ENCODE results near the gene ELP4. TPM values are rescaled to one million over a fixed set of nuclear protein-coding genes. Genes with fewer than 3 reads are reported as not detected.
A peak's percentile ranks its signal among the peaks of the same experiment; 100 is the strongest.

The ELP4 gene
- total RNA-seq, 1 experiment from 2014 or later: 13.0 TPM

GRCh38 chr11:31608995-31609394 is 99.4 kb downstream of the ELP4 start:
- no peak for DNase-seq
- Histone ChIP-seq H3K36me3 (no peaks in the 10 kb centered on the region), H3K9me3 (no peaks in the 10 kb centered on the region), H3K27me3 (no peaks in the 10 kb centered on the region), H3K4me3 (no peak overlapping the region)

GRCh38 chr11:31610544-31610943 is 101.0 kb downstream of the ELP4 start:
- Histone ChIP-seq H3K27me3 (no peaks in the 10 kb centered on the region), H3K4me3 (no peak overlapping the region), H3K36me3 (no peaks in the 10 kb centered on the region), H3K9me3 (no peaks in the 10 kb centered on the region)
- no peak for DNase-seq

- H3K9me3 ChIP-seq: no peaks in the 10 kb centered on the region
- no peak overlapping the region for H3K4me3 ChIP-seq
- no peak for DNase-seq
- no peaks in the 10 kb centered on the region for H3K36me3 ChIP-seq
- no peaks in the 10 kb centered on the region for H3K27me3 ChIP-seq
These were observed 107.7 kb downstream of the ELP4 start for GRCh38 chr11:31617246-31617645.

- no peaks in the 10 kb centered on the region for H3K9me3 ChIP-seq
- H3K27me3 ChIP-seq: no peaks in the 10 kb centered on the region
- H3K4me3 ChIP-seq: no peak overlapping the region
- DNase-seq: no peak
- no peaks in the 10 kb centered on the region for H3K36me3 ChIP-seq
These were observed 110.4 kb downstream of the ELP4 start for GRCh38 chr11:31619980-31620379.

GRCh38 chr11:31620434-31620833 is 110.9 kb downstream of the ELP4 start:
- Histone ChIP-seq H3K36me3 (no peaks in the 10 kb centered on the region), H3K4me3 (no peak overlapping the region), H3K27me3 (no peaks in the 10 kb centered on the region), H3K9me3 (no peaks in the 10 kb centered on the region)
- DNase-seq: no peak

- Histone ChIP-seq H3K36me3 (no peaks in the 10 kb centered on the region), H3K9me3 (no peaks in the 10 kb centered on the region), H3K27me3 (no peaks in the 10 kb centered on the region), H3K4me3 (no peak overlapping the region)
- no peak for DNase-seq
These were observed 116.3 kb downstream of the ELP4 start for GRCh38 chr11:31625868-31626267.

GRCh38 chr11:31628111-31628510 is 118.5 kb downstream of the ELP4 start:
- H3K9me3 ChIP-seq: no peaks in the 10 kb centered on the region

GRCh38 chr11:31636983-31637382 is 127.4 kb downstream of the ELP4 start:
- no peak overlapping the region for H3K4me3 ChIP-seq
- H3K9me3 ChIP-seq: no peaks in the 10 kb centered on the region
- H3K27me3 ChIP-seq: no peaks in the 10 kb centered on the region
- DNase-seq: no peak
- H3K36me3 ChIP-seq: no peaks in the 10 kb centered on the region

More at GRCh38 chr11:31628111-31628510, 118.5 kb downstream of the ELP4 start:
- DNase-seq: no peak
- H3K27me3 ChIP-seq: no peaks in the 10 kb centered on the region
- no peaks in the 10 kb centered on the region for H3K36me3 ChIP-seq
- H3K4me3 ChIP-seq: no peak overlapping the region

GRCh38 chr11:31640611-31641010 is 131.0 kb downstream of the ELP4 start:
- no peak for DNase-seq
- Histone ChIP-seq H3K27me3 (no peaks in the 10 kb centered on the region), H3K36me3 (no peaks in the 10 kb centered on the region), H3K4me3 (no peak overlapping the region), H3K9me3 (no peaks in the 10 kb centered on the region)

GRCh38 chr11:31641477-31642062 is 132.0 kb downstream of the ELP4 start:
- DNase-seq: peak; percentile 6
- Histone ChIP-seq H3K36me3 (no peaks in the 10 kb centered on the region), H3K27me3 (no peaks in the 10 kb centered on the region), H3K4me3 (no peak overlapping the region), H3K9me3 (no peaks in the 10 kb centered on the region)

- no peaks in the 10 kb centered on the region for H3K9me3 ChIP-seq
- peak; percentile 13 for DNase-seq
- no peak overlapping the region for H3K4me3 ChIP-seq
- no peaks in the 10 kb centered on the region for H3K27me3 ChIP-seq
- no peaks in the 10 kb centered on the region for H3K36me3 ChIP-seq
These were observed 134.3 kb downstream of the ELP4 start for GRCh38 chr11:31643857-31644256.

- Histone ChIP-seq H3K4me3 (no peak overlapping the region), H3K36me3 (no peaks in the 10 kb centered on the region), H3K27me3 (no peaks in the 10 kb centered on the region), H3K9me3 (no peaks in the 10 kb centered on the region)
- DNase-seq: peak; percentile 42
These were observed 136.2 kb downstream of the ELP4 start for GRCh38 chr11:31645747-31646146.

GRCh38 chr11:31646216-31646615 is 136.6 kb downstream of the ELP4 start:
- Histone ChIP-seq H3K4me3 (no peak overlapping the region), H3K9me3 (no peaks in the 10 kb centered on the region), H3K27me3 (no peaks in the 10 kb centered on the region), H3K36me3 (no peaks in the 10 kb centered on the region)
- DNase-seq: no peak

- no peaks in the 10 kb centered on the region for H3K27me3 ChIP-seq
- no peaks in the 10 kb centered on the region for H3K36me3 ChIP-seq
- H3K4me3 ChIP-seq: no peak overlapping the region
- H3K9me3 ChIP-seq: no peaks in the 10 kb centered on the region
- no peak for DNase-seq
These were observed 139.8 kb downstream of the ELP4 start for GRCh38 chr11:31649129-31649966.

- DNase-seq: no peak
- H3K4me3 ChIP-seq: no peak overlapping the region
- no peaks in the 10 kb centered on the region for H3K27me3 ChIP-seq
- H3K36me3 ChIP-seq: no peaks in the 10 kb centered on the region
- no peaks in the 10 kb centered on the region for H3K9me3 ChIP-seq
These were observed 141.6 kb downstream of the ELP4 start for GRCh38 chr11:31651208-31651607.

GRCh38 chr11:31651822-31652221 is 142.3 kb downstream of the ELP4 start:
- Histone ChIP-seq H3K27me3 (no peaks in the 10 kb centered on the region), H3K9me3 (no peaks in the 10 kb centered on the region), H3K4me3 (no peak overlapping the region), H3K36me3 (no peaks in the 10 kb centered on the region)
- no peak for DNase-seq

- no peaks in the 10 kb centered on the region for H3K27me3 ChIP-seq
- no peaks in the 10 kb centered on the region for H3K36me3 ChIP-seq
- DNase-seq: no peak
- no peaks in the 10 kb centered on the region for H3K9me3 ChIP-seq
- no peak overlapping the region for H3K4me3 ChIP-seq
These were observed 143.0 kb downstream of the ELP4 start for GRCh38 chr11:31652528-31652927.

GRCh38 chr11:31655483-31655882 is 145.9 kb downstream of the ELP4 start:
- Histone ChIP-seq H3K4me3 (no peak overlapping the region), H3K9me3 (no peaks in the 10 kb centered on the region), H3K27me3 (no peaks in the 10 kb centered on the region), H3K36me3 (no peaks in the 10 kb centered on the region)
- DNase-seq: peak; percentile 17
